ENCODE results near the gene BNIP1. TPM values are rescaled to one million over a fixed set of nuclear protein-coding genes. Genes with fewer than 3 reads are reported as not detected.

BNIP1 gene
- total RNA-seq, 3 donors from 2014 or later (not counting 1 experiment from before 2014, with no cell fraction given): 29.4 to 34.8 (median 33.0) TPM

- DNase-seq (no peak), ATAC-seq (no peak)
- H3K27me3 Mint-ChIP-seq (ENCODE audit: low read depth in 2 of 2): peaks cover 0 to 6% of the 10 kb centered on the region in 2 donors
- no peaks in the 10 kb centered on the region for H3K36me3 Mint-ChIP-seq
- H3K4me1 Mint-ChIP-seq: no peaks in the 10 kb centered on the region
- Histone ChIP-seq H3K4me3 (ENCODE audit: low read length) (no peak overlapping the region), H3K27me3 (ENCODE audit: control insufficient read depth, insufficient read depth, low read length) (no peaks in the 10 kb centered on the region), H3K4me1 (ENCODE audit: control insufficient read depth, insufficient read depth, low read length) (no peaks in the 10 kb centered on the region), H3K36me3 (ENCODE audit: control insufficient read depth, insufficient read depth, low read length) (no peaks in the 10 kb centered on the region), H3K27ac (ENCODE audit: low read length) (no peak overlapping the region), H3K9me3 (ENCODE audit: control insufficient read depth, insufficient read depth, low read length) (no peaks in the 10 kb centered on the region)
- no peaks in the 10 kb centered on the region for H3K9me3 Mint-ChIP-seq
- no peak for TF ChIP-seq CTCF (IDR thresholded peaks at IDR 0.05)
- WGBS (ENCODE audit: insufficient coverage): 88% methylated on average over 12 of the region's 12 CpGs
- intact Hi-C loops (cut with micrococcal nuclease): no loop called here
- H3K4me3 Mint-ChIP-seq: no peak overlapping the region
- H3K27ac Mint-ChIP-seq: no peak overlapping the region
Observed at GRCh38 chr5:173178369-173178910, 34.1 kb downstream of the BNIP1 start.

- Histone ChIP-seq H3K9me3 (ENCODE audit: control insufficient read depth, insufficient read depth, low read length) (no peaks in the 10 kb centered on the region), H3K27me3 (ENCODE audit: control insufficient read depth, insufficient read depth, low read length) (no peaks in the 10 kb centered on the region), H3K4me1 (ENCODE audit: control insufficient read depth, insufficient read depth, low read length) (no peaks in the 10 kb centered on the region), H3K27ac (ENCODE audit: low read length) (no peak overlapping the region), H3K4me3 (ENCODE audit: low read length) (no peak overlapping the region), H3K36me3 (ENCODE audit: control insufficient read depth, insufficient read depth, low read length) (no peaks in the 10 kb centered on the region)
- no peak for DNase-seq
- 25% methylated on average over 2 of the region's 2 CpGs for WGBS (ENCODE audit: insufficient coverage)
- no peak overlapping the region for H3K27ac Mint-ChIP-seq
- no peaks in the 10 kb centered on the region for H3K4me1 Mint-ChIP-seq
- no peak for TF ChIP-seq CTCF (IDR thresholded peaks at IDR 0.05)
- H3K36me3 Mint-ChIP-seq: no peaks in the 10 kb centered on the region
- intact Hi-C loops (cut with micrococcal nuclease): no loop called here
- peaks cover 0 to 6% of the 10 kb centered on the region in 2 donors for H3K27me3 Mint-ChIP-seq (ENCODE audit: low read depth in 2 of 2)
- no peak for ATAC-seq
- H3K9me3 Mint-ChIP-seq: no peaks in the 10 kb centered on the region
- no peak overlapping the region for H3K4me3 Mint-ChIP-seq
Observed at GRCh38 chr5:173180331-173180730, 36.0 kb downstream of the BNIP1 start.

GRCh38 chr5:173187054-173187743, 42.9 kb downstream of the BNIP1 start:
- H3K36me3 Mint-ChIP-seq: no peaks in the 10 kb centered on the region
- no peaks in the 10 kb centered on the region for H3K4me1 Mint-ChIP-seq
- H3K4me3 ChIP-seq (ENCODE audit: low read length): no peak overlapping the region
- peaks cover 0 to under 1% of the 10 kb centered on the region in 2 donors for H3K27me3 Mint-ChIP-seq (ENCODE audit: low read depth in 2 of 2)
- ATAC-seq (peak in 2 of 3 donors; percentile 35 to 47), DNase-seq (peak in 1 of 2 donors; percentile 17)
- H3K9me3 ChIP-seq (ENCODE audit: control insufficient read depth, insufficient read depth, low read length): no peaks in the 10 kb centered on the region
- intact Hi-C loops (cut with micrococcal nuclease): no loop called here
- no peak overlapping the region for H3K27ac Mint-ChIP-seq
- H3K36me3 ChIP-seq (ENCODE audit: control insufficient read depth, insufficient read depth, low read length): no peaks in the 10 kb centered on the region
- no peak overlapping the region for H3K27ac ChIP-seq (ENCODE audit: low read length)
- no peaks in the 10 kb centered on the region for H3K4me1 ChIP-seq (ENCODE audit: control insufficient read depth, insufficient read depth, low read length)
- H3K9me3 Mint-ChIP-seq: no peaks in the 10 kb centered on the region
- no peak for TF ChIP-seq CTCF (IDR thresholded peaks at IDR 0.05)
- WGBS (ENCODE audit: insufficient coverage): 90% methylated on average over 11 of the region's 11 CpGs
- H3K27me3 ChIP-seq (ENCODE audit: control insufficient read depth, insufficient read depth, low read length): no peaks in the 10 kb centered on the region
- no peak overlapping the region for H3K4me3 Mint-ChIP-seq
